Fibroblast of skin of right biceps (primary cell): ENCODE results near the gene CDC20B.
A peak's percentile ranks its signal among the peaks of the same experiment; 100 is the strongest.

ENCODE experiments used
- DNase-seq: peaks from one replicate; pipeline ENCODE4 v3.0.0-alpha.2; 2013

The CDC20B gene

GRCh38 chr5:55172937-55173686 lies at the start of gene CDC20B:
Gene CDC20B (minus strand): TSS chr5:55173177. CDS start chr5:55173000, 177 bp downstream.
- DNase-seq, result peak; percentile 78

GRCh38 chr5:55222092-55222984 lies 49.4 kb upstream of the CDC20B start:
- DNase-seq, result no peak

GRCh38 chr5:55220433-55221185 lies 47.6 kb upstream of the CDC20B start:
- no peak for DNase-seq

GRCh38 chr5:55219770-55220169 lies 46.8 kb upstream of the CDC20B start:
- no peak for DNase-seq

- no peak for DNase-seq
These were observed 46.0 kb upstream of the CDC20B start for GRCh38 chr5:55218967-55219366.

GRCh38 chr5:55211184-55211874 lies 38.4 kb upstream of the CDC20B start:
- DNase-seq, result no peak

GRCh38 chr5:55205001-55205400 lies 32.0 kb upstream of the CDC20B start:
- DNase-seq, result no peak

- no peak for DNase-seq
These were observed 18.2 kb upstream of the CDC20B start for GRCh38 chr5:55191165-55191564.

- no peak for DNase-seq
These were observed 15.9 kb upstream of the CDC20B start for GRCh38 chr5:55188656-55189540.

- no peak for DNase-seq
These were observed 14.4 kb upstream of the CDC20B start for GRCh38 chr5:55187370-55187769.

GRCh38 chr5:55180016-55180415 lies 7.0 kb upstream of the CDC20B start:
- no peak for DNase-seq

GRCh38 chr5:55177078-55177477 lies 4.1 kb upstream of the CDC20B start:
- DNase-seq, result no peak

- peak; percentile 7 for DNase-seq
These were observed 3.3 kb upstream of the CDC20B start for GRCh38 chr5:55176176-55176818.

GRCh38 chr5:55175781-55176175 lies 2.8 kb upstream of the CDC20B start:
- DNase-seq, result no peak

- DNase-seq, result no peak
These were observed 782 bp upstream of the CDC20B start for GRCh38 chr5:55173687-55174230.

- peak; percentile 78 for DNase-seq
These were observed 702 bp downstream of the CDC20B start for GRCh38 chr5:55172051-55172899.

- DNase-seq, result no peak
These were observed 1.5 kb downstream of the CDC20B start for GRCh38 chr5:55171471-55171870.

- no peak for DNase-seq
These were observed 10.3 kb downstream of the CDC20B start for GRCh38 chr5:55162666-55163065.

- DNase-seq, result peak; percentile 98
These were observed 12.3 kb downstream of the CDC20B start for GRCh38 chr5:55160493-55161209.
